GM18502 (cell line): ENCODE measurements around the gene PLPPR2.
"Not testable (repeated sequence)": the region's sequence is repeated elsewhere in the genome, so short reads cannot be mapped to it uniquely, and the experiment has no call there.

Source experiments
- ATAC-seq: cut with Tn5 transposase; IDR thresholded peaks from one replicate; pipeline ENCODE4 v1.9.1; 2021; ENCODE audit warnings: mild to moderate bottlenecking; ENCODE audit not compliant: unreplicated experiment, poor library complexity

The PLPPR2 gene

GRCh38 chr19:11339254-11340098 lies 15.8 kb upstream of the PLPPR2 start, which contains the start of gene RAB3D:
TSS of gene RAB3D (minus strand) at chr19:11339657. CDS start at chr19:11337399, 2,258 bp downstream.
- peak; percentile 69 for ATAC-seq

GRCh38 chr19:11340099-11340467 lies 15.1 kb upstream of the PLPPR2 start:
- not testable (repeated sequence) for ATAC-seq

GRCh38 chr19:11342429-11342828 lies 12.8 kb upstream of the PLPPR2 start:
- no peak for ATAC-seq

- ATAC-seq = no peak
Observed at GRCh38 chr19:11345122-11345803, 10.0 kb upstream of the PLPPR2 start.

- peak; percentile 91 for ATAC-seq
Observed at GRCh38 chr19:11346104-11346940, 8.9 kb upstream of the PLPPR2 start, which contains the start of the genes CCDC159 and TMEM205. TSS of gene CCDC159 (plus strand) at chr19:11346519. CDS start at chr19:11346607, 88 bp downstream. TSS of gene TMEM205 (minus strand) at chr19:11346268. CDS start at chr19:11345619, 649 bp downstream.

- ATAC-seq = no peak
Observed at GRCh38 chr19:11347546-11348039, 7.6 kb upstream of the PLPPR2 start.

GRCh38 chr19:11349171-11349570 lies 6.1 kb upstream of the PLPPR2 start:
- no peak for ATAC-seq

- not testable (repeated sequence) for ATAC-seq
Observed at GRCh38 chr19:11354102-11354501, 1.1 kb upstream of the PLPPR2 start.

GRCh38 chr19:11356074-11356397 lies 804 bp downstream of the PLPPR2 start:
- no peak for ATAC-seq

GRCh38 chr19:11356676-11357550 lies 1.7 kb downstream of the PLPPR2 start:
- no peak for ATAC-seq

- ATAC-seq = no peak
Observed at GRCh38 chr19:11359421-11359820, 4.2 kb downstream of the PLPPR2 start.

GRCh38 chr19:11361037-11361770 lies 6.0 kb downstream of the PLPPR2 start:
- no peak for ATAC-seq

GRCh38 chr19:11361771-11362731 lies 6.8 kb downstream of the PLPPR2 start:
- ATAC-seq = no peak

GRCh38 chr19:11363881-11364280 lies 8.6 kb downstream of the PLPPR2 start:
- no peak for ATAC-seq

- ATAC-seq = no peak
Observed at GRCh38 chr19:11364296-11364904, 9.2 kb downstream of the PLPPR2 start.

GRCh38 chr19:11364935-11365334 lies 9.7 kb downstream of the PLPPR2 start:
- ATAC-seq = no peak

- ATAC-seq = no peak
Observed at GRCh38 chr19:11365557-11366117, 10.4 kb downstream of the PLPPR2 start.
